A549 (cell line): ENCODE results near the gene ZNF446. TPM values are rescaled to one million over a fixed set of nuclear protein-coding genes. Genes with fewer than 3 reads are reported as not detected.
A peak's percentile ranks its signal among the peaks of the same experiment; 100 is the strongest.

Experiments used
- ATAC-seq, 2 experiments: fragments of 200-7000 bp in 1 of 2; fragments of >200 bp in 1 of 2; cut with Nextera tagmentation in 1 of 2; cut with Tn5 transposase in 1 of 2; 3 replicates each; pipeline versions ENCODE4 v1.8.0 to v1.9.1; 2018 to 2020; ENCODE audit warnings: mild to moderate bottlenecking in 1 of 2, moderate library complexity in 1 of 2
- CTCF ChIA-PET: fragments of 300-600 bp; sonication (Branson Sonifier 250); formaldehyde crosslinking; extraction: SDS; loops from one replicate; lab custom pipeline; 2021; ENCODE audit warnings: antibody characterized with exemption, inconsistent platforms; lab: Yijun Ruan, JAX
- POLR2A ChIA-PET: fragments of 350-600 bp; formaldehyde crosslinking; extraction: SDS; loops from one replicate; lab custom pipeline; 2021; ENCODE audit warnings: antibody characterized with exemption, inconsistent platforms; lab: Yijun Ruan, JAX
- DNase-seq, 2 experiments: peaks; one replicate each; pipeline versions ENCODE4 v3.0.0 to v3.0.0-alpha.2; 2011 to 2016; ENCODE audit warnings: low read depth in 1 of 2, low spot score in 1 of 2
- FAIRE-seq: peaks from 2 replicates; lab custom pipeline; 2011; peaks lifted over from hg19 to GRCh38; lab: Jason Lieb, UNC
- H3K27ac ChIP-seq, 2 experiments: fragments of >200 bp; sonication (Bioruptor Twin); formaldehyde crosslinking; 3 replicates each; pipeline ENCODE4 v1.5.1; 2016 to 2017
- H3K4me1 ChIP-seq: fragments of >200 bp; sonication (Bioruptor Twin); formaldehyde crosslinking; 3 replicates; pipeline ENCODE4 v1.6.1; 2016
- H3K4me2 ChIP-seq: fragments of >200 bp; sonication (Bioruptor Twin); formaldehyde crosslinking; 3 replicates; pipeline ENCODE4 v1.6.1; 2016
- H3K4me3 ChIP-seq: fragments of >200 bp; sonication (Bioruptor Twin); formaldehyde crosslinking; 3 replicates; pipeline ENCODE4 v1.5.1; 2016
- H3K9me3 ChIP-seq: fragments of >200 bp; sonication (Bioruptor Twin); formaldehyde crosslinking; 3 replicates; pipeline ENCODE4 v1.6.1; 2016
- ATOH8 ChIP-seq: fragments of 250-450 bp; sonication (Bioruptor Pico); IDR thresholded peaks from 2 replicates; pipeline ENCODE4 v1.5.0; 2020; ENCODE audit warnings: low read depth, mild to moderate bottlenecking, moderate library complexity
- CBX2 ChIP-seq: fragments of 200-600 bp; sonication (generic); IDR thresholded peaks from 2 replicates; pipeline ENCODE4 v1.6.1; 2016; ENCODE audit warnings: low read depth, mild to moderate bottlenecking, borderline replicate concordance
- CBX8 ChIP-seq: fragments of 200-600 bp; sonication (generic); IDR thresholded peaks from 2 replicates; pipeline ENCODE4 v1.6.1; 2016
- CEBPB ChIP-seq, 2 experiments: fragments of >200 bp in 1 of 2; sonication (Bioruptor Twin) in 1 of 2; formaldehyde crosslinking in 1 of 2; IDR thresholded peaks; 2 replicates each; pipeline ENCODE4 v1.6.1; 2012 to 2016
- E2F6 ChIP-seq: IDR thresholded peaks from 2 replicates; pipeline ENCODE4 v1.6.1; 2012; ENCODE audit warnings: low read depth, borderline replicate concordance
- EHF ChIP-seq: fragments of 250-450 bp; sonication (Bioruptor Pico); IDR thresholded peaks from 2 replicates; pipeline ENCODE4 v1.5.0; 2020; ENCODE audit warnings: mild to moderate bottlenecking
- EHMT2 ChIP-seq: fragments of 200-600 bp; sonication (generic); IDR thresholded peaks from 2 replicates; pipeline ENCODE4 v1.6.1; 2016; ENCODE audit warnings: antibody characterized with exemption, low read depth, mild to moderate bottlenecking, moderate library complexity
- ELK1 ChIP-seq: fragments of 150-350 bp; IDR thresholded peaks from 2 replicates; pipeline ENCODE4 v1.6.1; 2014; ENCODE audit warnings: low read depth, mild to moderate bottlenecking, low read length
- EP300 ChIP-seq, 2 experiments: fragments of >200 bp; sonication (Bioruptor Twin); formaldehyde crosslinking; IDR thresholded peaks; 2 replicates in 1 of 2; 3 replicates in 1 of 2; pipeline ENCODE4 v1.6.1; 2016 to 2017
- ESRRA ChIP-seq: fragments of 150-350 bp; IDR thresholded peaks from 2 replicates; pipeline ENCODE4 v1.6.1; 2014; ENCODE audit warnings: mild to moderate bottlenecking, low read length, borderline replicate concordance
- FOSL2 ChIP-seq, 2 experiments: fragments of 450-650 bp in 1 of 2; fragments of >200 bp in 1 of 2; sonication (Bioruptor Twin) in 1 of 2; formaldehyde crosslinking; IDR thresholded peaks; 2 replicates each; pipeline versions ENCODE4 v1.5.0 to v1.6.1; 2016 to 2020; ENCODE audit warnings: mild to moderate bottlenecking in 1 of 2, moderate library complexity in 1 of 2
- FOXS1 ChIP-seq: fragments of 250-450 bp; sonication (Bioruptor Pico); IDR thresholded peaks from 2 replicates; pipeline ENCODE4 v1.5.0; 2020; ENCODE audit warnings: mild to moderate bottlenecking, moderate library complexity
- GATA3 ChIP-seq: IDR thresholded peaks from 2 replicates; pipeline ENCODE4 v1.6.1; 2012; ENCODE audit warnings: borderline replicate concordance
- HDAC2 ChIP-seq: fragments of 200-600 bp; sonication (generic); IDR thresholded peaks from 2 replicates; pipeline ENCODE4 v1.6.1; 2016
- HES2 ChIP-seq: fragments of >200 bp; sonication (Bioruptor Twin); formaldehyde crosslinking; IDR thresholded peaks from 2 replicates; pipeline ENCODE4 v1.6.1; 2016
- HOXA7 ChIP-seq: fragments of 250-450 bp; sonication (Bioruptor Pico); IDR thresholded peaks from 2 replicates; pipeline ENCODE4 v1.5.0; 2020; ENCODE audit warnings: mild to moderate bottlenecking, moderate library complexity
- HOXB5 ChIP-seq: fragments of 250-450 bp; sonication (Bioruptor Pico); IDR thresholded peaks from 2 replicates; pipeline ENCODE4 v1.5.0; 2020; ENCODE audit warnings: mild to moderate bottlenecking, moderate library complexity
- JUN ChIP-seq, 2 experiments: fragments of >200 bp; sonication (Bioruptor Twin); formaldehyde crosslinking; IDR thresholded peaks; 2 replicates in 1 of 2; 3 replicates in 1 of 2; pipeline ENCODE4 v1.6.1; 2016 to 2017
- MAZ ChIP-seq: fragments of 150-350 bp; IDR thresholded peaks from 2 replicates; pipeline ENCODE4 v1.6.1; 2014; ENCODE audit warnings: antibody characterized with exemption, low read depth, low read length, borderline replicate concordance
- MYC ChIP-seq: IDR thresholded peaks from 2 replicates; pipeline ENCODE4 v1.6.1; 2012; ENCODE audit warnings: mild to moderate bottlenecking, inconsistent platforms, low read length, improper control_type of control experiment, borderline replicate concordance
- NPAS2 ChIP-seq: fragments of 250-450 bp; sonication (Bioruptor Pico); IDR thresholded peaks from 2 replicates; pipeline ENCODE4 v1.8.0; 2022; ENCODE audit warnings: mild to moderate bottlenecking, moderate library complexity, borderline replicate concordance
- PBX3 ChIP-seq: IDR thresholded peaks from 2 replicates; pipeline ENCODE4 v1.6.1; 2012
- PHF8 ChIP-seq: fragments of 200-600 bp; sonication (generic); IDR thresholded peaks from 2 replicates; pipeline ENCODE4 v1.6.1; 2016; ENCODE audit warnings: low read depth, mild to moderate bottlenecking, antibody characterized with exemption, moderate library complexity, borderline replicate concordance
- POLR2A ChIP-seq: IDR thresholded peaks from 2 replicates; pipeline ENCODE4 v1.6.1; 2012; ENCODE audit warnings: mild to moderate bottlenecking, low read length
- POLR2AphosphoS2 ChIP-seq: conservative IDR thresholded peaks from 2 replicates; pipeline ENCODE4 v1.6.1; 2012; ENCODE audit warnings: low read length, improper control_type of control experiment, inconsistent platforms
- RAD21 ChIP-seq, 2 experiments: fragments of >200 bp in 1 of 2; sonication (Bioruptor Twin) in 1 of 2; formaldehyde crosslinking in 1 of 2; IDR thresholded peaks in 1 of 2; conservative IDR thresholded peaks in 1 of 2; 2 replicates in 1 of 2; 3 replicates in 1 of 2; pipeline ENCODE4 v1.6.1; 2012 to 2018; ENCODE audit warnings: inconsistent platforms in 1 of 2
- RARB ChIP-seq: fragments of 250-450 bp; sonication (Bioruptor Pico); IDR thresholded peaks from 2 replicates; pipeline ENCODE4 v1.8.0; 2021; ENCODE audit warnings: mild to moderate bottlenecking, moderate library complexity
- RCOR1 ChIP-seq: fragments of 150-350 bp; IDR thresholded peaks from 2 replicates; pipeline ENCODE4 v1.6.1; 2014; ENCODE audit warnings: antibody characterized with exemption, low read length, low read depth
- RNF2 ChIP-seq: fragments of 200-600 bp; sonication (generic); IDR thresholded peaks from 2 replicates; pipeline ENCODE4 v1.6.1; 2016; ENCODE audit warnings: low read depth, mild to moderate bottlenecking, antibody characterized with exemption, moderate library complexity, borderline replicate concordance
- SMC3 ChIP-seq: fragments of >200 bp; sonication (Bioruptor Twin); formaldehyde crosslinking; IDR thresholded peaks from 3 replicates; pipeline ENCODE4 v1.6.1; 2018; ENCODE audit warnings: inconsistent platforms
- SREBF2 ChIP-seq: fragments of 450-650 bp; IDR thresholded peaks from 2 replicates; pipeline ENCODE4 v1.6.1; 2014; ENCODE audit warnings: mild to moderate bottlenecking, moderate library complexity
- USF2 ChIP-seq: fragments of 450-650 bp; IDR thresholded peaks from 2 replicates; pipeline ENCODE4 v1.6.1; 2014; ENCODE audit warnings: antibody characterized with exemption
- ZC3H11A ChIP-seq: fragments of 450-650 bp; IDR thresholded peaks from 2 replicates; pipeline ENCODE4 v1.6.1; 2014; ENCODE audit warnings: antibody characterized with exemption, mild to moderate bottlenecking
- ZFP36 ChIP-seq: fragments of 450-650 bp; IDR thresholded peaks from 2 replicates; pipeline ENCODE4 v1.6.1; 2014; ENCODE audit warnings: borderline replicate concordance; ENCODE audit not compliant: partially characterized antibody
- ZNF302 ChIP-seq: fragments of 250-450 bp; sonication (Bioruptor Pico); IDR thresholded peaks from 2 replicates; pipeline ENCODE4 v1.9.0; 2021; ENCODE audit warnings: inconsistent platforms, mild to moderate bottlenecking, moderate library complexity
- WGBS: methylation state at CpG from one replicate; pipeline ENCODE4 v1.1.6; 2017; ENCODE audit errors: missing lambda C conversion rate; 5-methylcytosine and 5-hydroxymethylcytosine counted together
- polyA plus RNA-seq, 4 experiments: library from polyadenylated mRNA; depleted of rRNA in 3 of 4; stranded (reverse); fragments of >200 nt; fragmentation: RNase III in 1 of 4; extraction: RNeasy Plus Mini Kit Qiagen cat#74134 plus additional on column Dnase treatment in 1 of 4; gene quantifications; 2 replicates in 3 of 4; 3 replicates in 1 of 4; pipeline ENCODE4 v1.2.3, GENCODE V29; 2011 to 2017

ZNF446 gene
- polyA plus RNA-seq, 2 of the 4 experiments (the other 2 are of a cell fraction): 6.2 to 11.0 TPM

- DNase-seq (peak; percentile 67 to 92), ATAC-seq (peak; percentile 57 to 81), FAIRE-seq (no peak)
- no peaks in the 10 kb centered on the region for H3K9me3 ChIP-seq
- H3K4me2 ChIP-seq: peak overlapping the region; percentile 83
- POLR2A ChIA-PET: interaction anchor here (0.6 to 1.2 kb wide), 14 partner anchors 9 to 327 kb away, joined by 3 to 20 read pairs (median 4); partner anchors contain the start of genes CHMP2A, TRIM28 and UBE2M
- CTCF ChIA-PET: interaction anchor here (0.6 to 1.5 kb wide), 14 partner anchors 8 to 68 kb away, joined by 3 to 7 read pairs (median 3); partner anchors contain the start of gene MZF1
- 60% methylated on average over 55 of the region's 66 CpGs for WGBS
- H3K4me1 ChIP-seq: peaks cover 15% of the 10 kb centered on the region
- peak overlapping the region; percentile 44 for H3K4me3 ChIP-seq
- peak overlapping the region; percentile 71 to 86 for H3K27ac ChIP-seq
- TF ChIP-seq RNF2 (no peak), ESRRA (no peak), PHF8 (no peak), GATA3 (0 out of 2 replicates have a peak, but pooled peaks have one; percentile 21), CBX2 (no peak), FOXS1 (CRISPR knock-in tag) (no peak), EP300 (IDR thresholded peaks at IDR 0.05) (no peak), RARB (no peak), POLR2A (peak; percentile 89), SMC3 (peak; percentile 51), CBX8 (no peak), CEBPB (IDR thresholded peaks at IDR 0.05) (no peak), USF2 (no peak), ATOH8 (CRISPR knock-in tag) (no peak), FOSL2 (IDR thresholded peaks at IDR 0.05) (no peak), FOSL2 (CRISPR knock-in tag; IDR thresholded peaks at IDR 0.05) (no peak), PBX3 (peak; percentile 68; the same call in 1 of the 2 replicates), HES2 (no peak), HDAC2 (no peak), RCOR1 (no peak), JUN (IDR thresholded peaks at IDR 0.05) (peak in 1 of 2 experiments; percentile 58; a peak in 1 of 5 replicates), MYC (peak; percentile 39; the same call in 1 of the 2 replicates), ZFP36 (no peak), HOXA7 (CRISPR knock-in tag) (no peak), RAD21 (conservative IDR thresholded peaks at IDR 0.05 in 1 of 2, IDR thresholded peaks at IDR 0.05 in 1 of 2) (peak; percentile 44 to 57; a peak in 4 of 5 replicates), HOXB5 (CRISPR knock-in tag) (no peak), MAZ (no peak), EHF (CRISPR knock-in tag) (no peak), ZNF302 (CRISPR knock-in tag) (no peak), ELK1 (no peak), ZC3H11A (no peak), POLR2AphosphoS2 (no peak), E2F6 (peak; percentile 85), SREBF2 (no peak), EHMT2 (no peak), NPAS2 (CRISPR knock-in tag) (no peak)
Observed at GRCh38 chr19:58513694-58514563, 37.8 kb downstream of the ZNF446 start.
